B cell (primary cell): ENCODE results near the gene RAB3B. TPM values are rescaled to one million over a fixed set of nuclear protein-coding genes. Genes with fewer than 3 reads are reported as not detected.

ENCODE experiments used
- ATAC-seq: fragments of 200-7000 bp; cut with Tn5 transposase; one replicate; pipeline ENCODE4 v1.10.0; 2021; ENCODE audit warnings: low read depth, mild to moderate bottlenecking, moderate number of reproducible peaks, moderate library complexity
- CTCF ChIA-PET: fragments of 350-600 bp; sonication (Branson Sonifier 250); formaldehyde crosslinking; loops from one replicate; lab custom pipeline; 2021; ENCODE audit warnings: antibody characterized with exemption, inconsistent platforms; lab: Charles Lee
- POLR2A ChIA-PET: fragments of 350-600 bp; sonication (Branson Sonifier 250); formaldehyde crosslinking; loops from one replicate; lab custom pipeline; 2021; ENCODE audit warnings: antibody characterized with exemption; lab: Charles Lee
- DNase-seq: peaks from one replicate; pipeline ENCODE4 v3.0.0; 2013
- H2AFZ ChIP-seq: 2 replicates; pipeline ENCODE4 v1.6.1; 2012; ENCODE audit warnings: mild to moderate bottlenecking, low read depth, low read length; ENCODE audit not compliant: insufficient read depth, poor library complexity, severe bottlenecking
- H3K27ac ChIP-seq, 2 donors: 1 replicate in 1 of 2; 2 replicates in 1 of 2; pipeline ENCODE4 v1.5.1; 2012 to 2013; ENCODE audit warnings: low read length in 2 of 2, mild to moderate bottlenecking in 2 of 2, moderate library complexity in 1 of 2
- H3K27me3 ChIP-seq, 4 experiments: fragments of 200-600 bp in 1 of 4; sonication (generic) in 1 of 4; replicated peaks in 1 of 4; 1 replicate in 2 of 4; 2 replicates in 2 of 4; pipeline versions ENCODE4 v1.6.1 to v1.7.0; 2013 to 2016; ENCODE audit warnings: low read length in 3 of 4, mild to moderate bottlenecking in 2 of 4, mixed read lengths in 1 of 4, moderate library complexity in 1 of 4; ENCODE audit not compliant: insufficient read depth in 4 of 4, control insufficient read depth in 3 of 4; ENCODE audit errors: control extremely low read depth in 1 of 4
- H3K36me3 ChIP-seq, 2 experiments: replicated peaks in 1 of 2; 1 replicate in 1 of 2; 2 replicates in 1 of 2; pipeline versions ENCODE4 v1.6.1 to v1.7.1; 2013; ENCODE audit warnings: low read length in 1 of 2; ENCODE audit not compliant: insufficient read depth in 2 of 2, control insufficient read depth in 1 of 2; ENCODE audit errors: control extremely low read depth in 1 of 2, extremely low read depth in 1 of 2
- H3K4me1 ChIP-seq, 2 donors: fragments of 200-600 bp in 1 of 2; sonication (generic) in 1 of 2; 1 replicate in 1 of 2; 2 replicates in 1 of 2; pipeline versions ENCODE4 v1.5.1 to v1.6.1; 2013 to 2017; ENCODE audit warnings: low read length in 2 of 2; ENCODE audit not compliant: control insufficient read depth in 2 of 2, insufficient read depth in 2 of 2
- H3K4me2 ChIP-seq: replicated peaks from 2 replicates; pipeline ENCODE3; 2012; ENCODE audit warnings: mild to moderate bottlenecking, low read depth, low read length; ENCODE audit not compliant: poor library complexity, severe bottlenecking
- H3K4me3 ChIP-seq, 5 experiments: fragments of 200-600 bp in 1 of 5; sonication (generic) in 1 of 5; 1 replicate in 3 of 5; 2 replicates in 2 of 5; pipeline versions ENCODE4 v1.5.1 to v1.7.0; 2011 to 2016; ENCODE audit warnings: low read length in 4 of 5, mild to moderate bottlenecking in 4 of 5, low read depth in 2 of 5, control low read depth in 1 of 5, moderate library complexity in 1 of 5; ENCODE audit not compliant: insufficient read depth in 1 of 5; ENCODE audit errors: control extremely low read depth in 1 of 5, extremely low read depth in 1 of 5
- H3K79me2 ChIP-seq: fragments of 200-600 bp; sonication (generic); one replicate; pipeline ENCODE4 v1.6.0; 2016; ENCODE audit warnings: low read length; ENCODE audit not compliant: control insufficient read depth, insufficient read depth
- H3K9ac ChIP-seq: fragments of 200-600 bp; sonication (generic); 2 replicates; pipeline ENCODE4 v1.6.1; 2017; ENCODE audit warnings: mild to moderate bottlenecking, low read length, moderate library complexity
- H3K9me3 ChIP-seq, 3 donors: one replicate each; pipeline versions ENCODE4 v1.6.1 to v1.7.1; 2013; ENCODE audit warnings: low read length in 2 of 3; ENCODE audit not compliant: control insufficient read depth in 2 of 3, insufficient read depth in 1 of 3; ENCODE audit errors: control extremely low read depth in 1 of 3
- H4K20me1 ChIP-seq: 2 replicates; pipeline ENCODE4 v1.6.0; 2012; ENCODE audit warnings: mild to moderate bottlenecking, low read length; ENCODE audit not compliant: insufficient read depth, control insufficient read depth, poor library complexity, severe bottlenecking
- H3K27ac Mint-ChIP-seq: one replicate; pipeline ENCODE4 v1.8.0; 2021; ENCODE audit warnings: mixed read lengths
- H3K27me3 Mint-ChIP-seq: one replicate; pipeline ENCODE4 v1.8.0; 2021; ENCODE audit warnings: mixed read lengths
- H3K4me1 Mint-ChIP-seq: one replicate; pipeline ENCODE4 v1.8.0; 2021; ENCODE audit warnings: mixed read lengths
- H3K4me3 Mint-ChIP-seq: one replicate; pipeline ENCODE4 v1.8.0; 2021; ENCODE audit warnings: mixed read lengths
- H3K9me3 Mint-ChIP-seq: one replicate; pipeline ENCODE4 v1.8.0; 2022; ENCODE audit warnings: mixed read lengths; ENCODE audit not compliant: insufficient read depth
- CTCF ChIP-seq: fragments of 200-600 bp; IDR thresholded peaks from one replicate; pipeline ENCODE4 v1.8.0; 2022; ENCODE audit warnings: antibody characterized with exemption, mild to moderate bottlenecking
- EZH2 ChIP-seq: IDR thresholded peaks from 2 replicates; pipeline ENCODE4 v1.6.1; 2012; ENCODE audit warnings: borderline replicate concordance, low read depth, mild to moderate bottlenecking, moderate library complexity, low read length; ENCODE audit not compliant: insufficient read depth, poor library complexity, severe bottlenecking
- WGBS: methylation state at CpG from one replicate; pipeline ENCODE4 v1.1.5; 2013; ENCODE audit warnings: missing lambda C conversion rate; ENCODE audit not compliant: insufficient coverage; 5-methylcytosine and 5-hydroxymethylcytosine counted together
- intact Hi-C: fragments of 100-400 bp; cut with micrococcal nuclease; formaldehyde crosslinking; loops from one replicate; pipeline ENCODE4 v1.10.0; 2022
- polyA plus RNA-seq: library from polyadenylated mRNA; depleted of rRNA; stranded (reverse); fragments of >200 nt; gene quantifications from 2 replicates; pipeline ENCODE4 v1.2.3, GENCODE V29; 2012
- total RNA-seq, 2 donors: library from RNA; stranded (reverse); fragments of 120-200 nt in 1 of 2; gene quantifications; 1 replicate in 1 of 2; 2 replicates in 1 of 2; pipeline versions ENCODE4 v1.2.3 to v1.2.4, GENCODE V29; 2013 to 2022

The RAB3B gene
- total and polyA plus RNA-seq, 2 donors (not counting 1 experiment from before 2014, with no cell fraction given): 0.02 TPM; not detected in 1

- Histone ChIP-seq H4K20me1 (no peaks in the 10 kb centered on the region), H3K27ac (no peak overlapping the region), H3K4me3 (no peak overlapping the region), H3K36me3 (no peaks in the 10 kb centered on the region), H2AFZ (no peak overlapping the region), H3K4me1 (peaks cover 9% of the 10 kb centered on the region in 2 donors), H3K4me2 (no peak overlapping the region), H3K27me3 (peaks cover 0 to 21% (median 12%) of the 10 kb centered on the region in 4 experiments), H3K9ac (no peak overlapping the region), H3K79me2 (no peaks in the 10 kb centered on the region), H3K9me3 (no peaks in the 10 kb centered on the region)
- TF ChIP-seq EZH2 (no peak), CTCF (no peak)
- 89% methylated on average over 2 of the region's 4 CpGs for WGBS
- DNase-seq (no peak), ATAC-seq (no peak)
- ChIA-PET POLR2A (no interaction called here), CTCF (interaction anchor here (1.3 to 1.6 kb wide), 3 partner anchors 12 to 90 kb away, joined by 3 to 6 read pairs (median 3); no protein-coding TSS in a partner anchor)
- Mint-ChIP-seq H3K27me3 (peaks cover 10% of the 10 kb centered on the region), H3K4me3 (no peak overlapping the region), H3K9me3 (no peaks in the 10 kb centered on the region), H3K4me1 (peaks cover 9% of the 10 kb centered on the region), H3K27ac (no peak overlapping the region)
- intact Hi-C loops: no loop called here
Measured at GRCh38 chr1:51986718-51987117, 3.8 kb downstream of the RAB3B start.

- Histone ChIP-seq H3K9me3 (no peaks in the 10 kb centered on the region), H4K20me1 (no peaks in the 10 kb centered on the region), H3K27me3 (no peaks in the 10 kb centered on the region), H3K4me1 (no peaks in the 10 kb centered on the region), H2AFZ (no peak overlapping the region), H3K9ac (no peak overlapping the region), H3K4me3 (no peak overlapping the region), H3K27ac (no peak overlapping the region), H3K79me2 (no peaks in the 10 kb centered on the region), H3K36me3 (no peaks in the 10 kb centered on the region), H3K4me2 (no peak overlapping the region)
- ChIA-PET CTCF (no interaction called here), POLR2A (no interaction called here)
- intact Hi-C loops: no loop called here
- H3K27me3 Mint-ChIP-seq: peaks cover 3% of the 10 kb centered on the region
- H3K4me3 Mint-ChIP-seq: no peak overlapping the region
- TF ChIP-seq EZH2: no peak
- no peak for TF ChIP-seq CTCF
- no CpG with 5 or more reads among the region's 3 CpGs for WGBS
- no peaks in the 10 kb centered on the region for H3K4me1 Mint-ChIP-seq
- no peak for DNase-seq
- H3K27ac Mint-ChIP-seq: no peak overlapping the region
- no peaks in the 10 kb centered on the region for H3K9me3 Mint-ChIP-seq
- ATAC-seq: no peak
Measured at GRCh38 chr1:51982161-51982560, 8.3 kb downstream of the RAB3B start.
